Subcutaneous abdominal adipose tissue (tissue), 5 donors: ENCODE results near the gene ZNF536.

Source experiments
- H3K27ac ChIP-seq: one replicate; pipeline ENCODE4 v1.7.0; 2013; ENCODE audit warnings: low read depth, mild to moderate bottlenecking, inconsistent platforms, low read length, moderate library complexity
- H3K27me3 ChIP-seq, 5 donors: one replicate each; pipeline ENCODE4 v1.7.0; 2013; ENCODE audit warnings: low read length in 5 of 5, inconsistent platforms in 1 of 5; ENCODE audit not compliant: control insufficient read depth in 5 of 5, insufficient read depth in 4 of 5
- H3K36me3 ChIP-seq, 5 donors: one replicate each; pipeline ENCODE4 v1.7.0; 2013; ENCODE audit warnings: low read length in 5 of 5; ENCODE audit not compliant: control insufficient read depth in 5 of 5, insufficient read depth in 5 of 5
- H3K4me1 ChIP-seq, 5 donors: one replicate each; pipeline ENCODE4 v1.7.0; 2013; ENCODE audit warnings: low read length in 5 of 5, mild to moderate bottlenecking in 3 of 5, moderate library complexity in 1 of 5; ENCODE audit not compliant: control insufficient read depth in 5 of 5, insufficient read depth in 5 of 5
- H3K4me3 ChIP-seq, 5 donors: one replicate each; pipeline ENCODE4 v1.7.0; 2013; ENCODE audit warnings: low read length in 5 of 5, low read depth in 1 of 5
- H3K9ac ChIP-seq, 5 donors: one replicate each; pipeline ENCODE4 v1.7.0; 2013; ENCODE audit warnings: low read length in 5 of 5, mild to moderate bottlenecking in 4 of 5, moderate library complexity in 3 of 5
- H3K9me3 ChIP-seq, 5 donors: one replicate each; pipeline ENCODE4 v1.7.0; 2013; ENCODE audit warnings: low read length in 5 of 5; ENCODE audit not compliant: control insufficient read depth in 5 of 5
- donor health status: healthy.
- donor health status: healthy.
- donor health status: healthy.
- donor health status: healthy.
- donor health status: healthy.

Gene ZNF536

DNA sequence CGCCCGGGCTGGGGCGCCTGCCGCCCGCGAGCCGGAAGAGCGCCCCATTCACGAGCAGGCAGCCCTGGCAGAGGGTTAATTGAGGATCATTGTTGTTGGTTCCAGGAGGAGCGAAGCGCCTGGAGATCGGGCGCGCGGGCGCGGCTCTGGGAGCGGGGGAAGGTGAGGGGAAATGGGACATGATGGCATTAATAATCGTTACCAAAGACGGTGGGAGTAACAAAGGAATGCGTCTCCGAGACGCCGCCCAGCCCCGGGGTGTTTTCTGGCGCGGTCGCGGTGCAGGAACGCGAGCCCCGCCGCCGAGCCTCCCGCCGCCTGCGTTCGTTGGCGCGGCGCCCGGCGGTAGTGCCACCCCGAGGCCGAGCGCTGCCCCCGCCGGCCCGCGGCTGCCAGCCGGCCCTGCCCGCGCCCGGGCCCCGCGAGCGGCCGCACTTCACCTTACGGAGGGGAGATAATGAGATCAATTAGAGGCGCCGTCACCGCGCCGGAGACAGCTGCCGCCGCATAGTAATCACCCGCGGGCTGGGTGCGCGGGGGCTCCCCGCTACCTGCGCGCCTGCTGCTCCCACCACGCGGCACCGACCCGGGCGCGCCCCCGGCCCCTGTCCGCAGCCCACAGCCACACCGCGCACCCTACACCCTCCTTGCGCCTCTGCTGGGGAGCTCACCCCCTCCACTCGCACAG lies 2.8 kb downstream of the ZNF536 start:
- peaks cover 20 to 27% (median 27%) of the 10 kb centered on the region in 5 donors for H3K27me3 ChIP-seq
- H3K27ac ChIP-seq: no peak overlapping the region
- H3K36me3 ChIP-seq: no peaks in the 10 kb centered on the region
- no peak overlapping the region for H3K9ac ChIP-seq
- no peak overlapping the region for H3K4me3 ChIP-seq
- H3K4me1 ChIP-seq: no peaks in the 10 kb centered on the region
- no peaks in the 10 kb centered on the region for H3K9me3 ChIP-seq

DNA sequence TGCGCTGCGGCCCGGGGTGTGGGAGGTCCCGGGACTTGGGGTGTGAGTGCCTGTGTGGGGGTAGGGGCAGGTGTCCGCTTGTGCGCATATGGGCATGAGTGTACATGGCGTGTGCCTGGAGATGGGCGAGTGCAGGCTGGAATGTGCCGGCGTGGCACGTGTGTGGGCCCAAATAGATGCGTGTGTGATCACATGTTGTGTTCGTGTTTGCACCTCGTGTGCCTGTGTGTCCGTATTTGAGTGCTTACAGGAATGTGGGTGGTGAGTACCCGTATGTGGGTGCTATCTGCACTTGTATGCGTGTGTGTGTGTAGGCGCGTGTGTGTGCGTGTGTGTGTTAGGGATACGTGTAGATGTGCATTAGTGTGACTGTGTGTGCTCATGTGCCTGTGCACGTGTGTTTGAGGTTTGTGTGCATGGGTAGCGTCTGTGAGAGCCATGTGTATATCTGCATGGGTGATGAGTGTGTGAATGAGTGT lies 3.4 kb downstream of the ZNF536 start:
- Histone ChIP-seq H3K27ac (no peak overlapping the region), H3K9me3 (no peaks in the 10 kb centered on the region), H3K36me3 (no peaks in the 10 kb centered on the region), H3K4me3 (no peak overlapping the region), H3K9ac (no peak overlapping the region), H3K4me1 (no peaks in the 10 kb centered on the region), H3K27me3 (peaks cover 20 to 27% (median 27%) of the 10 kb centered on the region in 5 donors)

- H3K4me3 ChIP-seq: no peak overlapping the region
- no peaks in the 10 kb centered on the region for H3K9me3 ChIP-seq
- no peak overlapping the region for H3K9ac ChIP-seq
- peaks cover 20 to 27% (median 27%) of the 10 kb centered on the region in 5 donors for H3K27me3 ChIP-seq
- no peaks in the 10 kb centered on the region for H3K36me3 ChIP-seq
- H3K27ac ChIP-seq: no peak overlapping the region
- H3K4me1 ChIP-seq: no peaks in the 10 kb centered on the region
Measured at GRCh38 chr19:30376272-30376671, 4.1 kb downstream of the ZNF536 start.

GRCh38 chr19:30376826-30377425 lies 4.7 kb downstream of the ZNF536 start:
- Histone ChIP-seq H3K9ac (no peak overlapping the region), H3K27me3 (peaks cover 20 to 27% (median 27%) of the 10 kb centered on the region in 5 donors), H3K4me3 (no peak overlapping the region), H3K36me3 (no peaks in the 10 kb centered on the region), H3K4me1 (no peaks in the 10 kb centered on the region), H3K27ac (no peak overlapping the region), H3K9me3 (no peaks in the 10 kb centered on the region)

GRCh38 chr19:30378701-30379100 lies 6.5 kb downstream of the ZNF536 start:
- Histone ChIP-seq H3K27ac (no peak overlapping the region), H3K4me1 (no peaks in the 10 kb centered on the region), H3K9me3 (no peaks in the 10 kb centered on the region), H3K9ac (no peak overlapping the region), H3K4me3 (no peak overlapping the region), H3K36me3 (no peaks in the 10 kb centered on the region), H3K27me3 (peaks cover 20 to 24% (median 23%) of the 10 kb centered on the region in 5 donors)

GRCh38 chr19:30379841-30380610 lies 7.8 kb downstream of the ZNF536 start:
- no peak overlapping the region for H3K27ac ChIP-seq
- H3K9ac ChIP-seq: no peak overlapping the region
- no peaks in the 10 kb centered on the region for H3K9me3 ChIP-seq

GRCh38 chr19:30381366-30381765 lies 9.2 kb downstream of the ZNF536 start:
- Histone ChIP-seq H3K4me1 (no peaks in the 10 kb centered on the region), H3K27me3 (peaks cover 3 to 14% (median 7%) of the 10 kb centered on the region in 5 donors), H3K9ac (no peak overlapping the region), H3K27ac (no peak overlapping the region), H3K36me3 (no peaks in the 10 kb centered on the region), H3K4me3 (no peak overlapping the region), H3K9me3 (no peaks in the 10 kb centered on the region)

More at GRCh38 chr19:30379841-30380610, 7.8 kb downstream of the ZNF536 start:
- Histone ChIP-seq H3K4me3 (no peak overlapping the region), H3K4me1 (no peaks in the 10 kb centered on the region), H3K27me3 (peaks cover 15 to 23% (median 19%) of the 10 kb centered on the region in 5 donors), H3K36me3 (no peaks in the 10 kb centered on the region)

DNA sequence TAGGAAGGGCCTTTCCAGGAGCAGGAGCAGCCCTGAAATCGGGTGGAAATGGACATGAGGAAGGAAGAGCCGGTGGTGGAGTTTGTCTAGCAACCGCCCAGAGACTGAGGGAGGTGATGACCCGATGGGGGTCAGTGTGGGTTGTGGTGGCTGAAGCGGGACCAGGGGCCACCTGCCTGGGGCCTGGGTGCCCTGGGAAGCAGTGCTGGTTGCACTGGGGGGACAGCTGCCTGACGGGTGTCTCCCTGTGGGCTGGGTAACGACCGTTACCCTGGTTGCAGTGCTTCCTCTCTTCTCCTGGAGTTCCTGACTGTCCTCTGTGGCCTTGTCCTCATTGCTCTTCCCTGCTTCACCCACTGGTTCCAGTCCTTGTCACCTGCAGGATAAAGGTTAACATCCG lies 13.0 kb downstream of the ZNF536 start:
- H3K4me3 ChIP-seq: no peak overlapping the region
- no peaks in the 10 kb centered on the region for H3K4me1 ChIP-seq
- no peaks in the 10 kb centered on the region for H3K9me3 ChIP-seq
- H3K27me3 ChIP-seq: peaks cover 0 to 7% (median 2%) of the 10 kb centered on the region in 5 donors
- H3K36me3 ChIP-seq: no peaks in the 10 kb centered on the region
- H3K9ac ChIP-seq: no peak overlapping the region
- H3K27ac ChIP-seq: no peak overlapping the region

GRCh38 chr19:30385666-30386065 lies 13.5 kb downstream of the ZNF536 start:
- peaks cover 0 to 9% (median 4%) of the 10 kb centered on the region in 5 donors for H3K27me3 ChIP-seq
- H3K9ac ChIP-seq: no peak overlapping the region
- H3K9me3 ChIP-seq: no peaks in the 10 kb centered on the region
- H3K27ac ChIP-seq: no peak overlapping the region
- H3K4me3 ChIP-seq: no peak overlapping the region
- H3K4me1 ChIP-seq: no peaks in the 10 kb centered on the region
- H3K36me3 ChIP-seq: no peaks in the 10 kb centered on the region
